ENCODE data around the gene DUSP5. TPM values are rescaled to one million over a fixed set of nuclear protein-coding genes. Genes with fewer than 3 reads are reported as not detected.
A peak's percentile ranks its signal among the peaks of the same experiment; 100 is the strongest.

DUSP5 gene
- total RNA-seq, 5 donors from 2014 or later (not counting 1 experiment from before 2014, with no cell fraction given): 6.6 to 69.5 (median 9.6) TPM

DNA sequence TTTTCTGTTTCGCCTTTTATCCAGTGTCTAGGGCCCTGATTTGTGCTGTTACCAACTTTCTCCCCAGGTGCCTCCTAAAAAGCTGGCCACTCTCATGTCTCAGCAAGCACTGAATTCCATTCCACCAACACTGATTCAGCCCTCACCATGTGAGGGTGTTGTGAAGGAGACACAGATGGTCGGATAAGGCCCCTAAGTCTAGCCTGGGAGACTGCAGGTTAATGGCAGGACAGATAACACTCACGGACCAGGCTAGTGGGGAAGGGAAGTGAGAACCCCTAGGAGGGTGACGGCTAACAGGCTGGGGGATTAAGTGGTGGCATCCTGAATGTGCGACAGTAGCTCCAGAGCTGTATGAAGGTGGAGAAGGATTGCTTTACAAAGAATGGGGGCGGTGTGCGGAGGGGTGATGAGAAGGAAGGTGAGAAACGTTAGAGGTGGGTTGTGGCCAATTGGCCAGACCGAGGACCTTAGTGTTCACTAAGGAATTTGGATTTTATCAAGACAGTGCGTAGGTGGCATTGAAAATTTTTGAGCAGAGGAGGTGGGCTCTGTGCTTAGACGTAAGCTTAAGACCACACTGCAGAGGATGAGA lies 3.8 kb upstream of the DUSP5 start:
- Histone ChIP-seq H3K36me3 (ENCODE audit: control insufficient read depth in 2 of 2, extremely low read depth in 1 of 2, insufficient read depth in 1 of 2, low read length in 1 of 2) (no peaks in the 10 kb centered on the region), H3K27ac (ENCODE audit: low read length) (no peak overlapping the region), H3K4me1 (ENCODE audit: control insufficient read depth in 1 of 2, extremely low read depth in 1 of 2, insufficient read depth in 2 of 2, low read length in 2 of 2) (peaks cover 10 to 26% of the 10 kb centered on the region in 2 experiments), H3K9me3 (no peaks in the 10 kb centered on the region), H3K27me3 (replicated peaks in 1 of 2; ENCODE audit: control insufficient read depth in 2 of 2, extremely low read depth in 1 of 2, insufficient read depth in 2 of 2, low read length in 1 of 2) (no peaks in the 10 kb centered on the region), H3K4me3 (ENCODE audit: control insufficient read depth in 1 of 2, extremely low read depth in 1 of 2, low read length in 1 of 2) (no peak overlapping the region)
- no peak overlapping the region for H3K27ac Mint-ChIP-seq
- no peak for DNase-seq
- ATAC-seq (replicated peaks in 1 of 4): no peak
- H3K4me3 Mint-ChIP-seq: no peak overlapping the region
- H3K4me1 Mint-ChIP-seq: peaks cover 21 to 23% (median 22%) of the 10 kb centered on the region in 3 donors
- ChIA-PET CTCF (no interaction called here), POLR2A (interaction anchor here in 1 of 2 donors (0.6 kb wide), 2 partner anchors 10 to 79 kb away, joined by 3 read pairs; no protein-coding TSS in a partner anchor)
- WGBS (ENCODE audit: insufficient coverage): 90% methylated on average over 9 of the region's 11 CpGs
- no peaks in the 10 kb centered on the region for H3K36me3 Mint-ChIP-seq
- H3K9me3 Mint-ChIP-seq: no peaks in the 10 kb centered on the region
- H3K27me3 Mint-ChIP-seq: peaks cover 0 to 5% of the 10 kb centered on the region in 2 donors

DNA sequence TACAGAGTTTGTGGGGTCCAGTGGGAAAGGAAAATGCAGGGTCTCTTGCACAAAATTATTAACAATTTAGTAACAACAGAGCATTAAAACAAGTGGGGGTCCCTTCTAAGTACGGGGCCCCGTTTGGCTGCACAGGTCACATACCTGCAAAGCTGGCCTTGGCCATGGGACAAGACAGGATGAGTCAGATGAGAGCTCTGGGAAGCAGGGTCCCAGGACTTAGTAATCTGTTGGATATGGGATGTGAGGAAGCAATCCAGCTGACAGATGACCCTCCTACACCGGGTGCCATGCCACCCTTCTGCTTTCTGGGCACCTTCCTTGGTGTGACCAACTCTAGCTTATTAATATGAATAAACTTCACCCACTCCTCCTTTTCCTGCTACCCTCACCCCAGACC lies 3.2 kb upstream of the DUSP5 start:
- peaks cover 0 to 2% of the 10 kb centered on the region in 2 experiments for H3K27me3 ChIP-seq (replicated peaks in 1 of 2; ENCODE audit: control insufficient read depth in 2 of 2, extremely low read depth in 1 of 2, insufficient read depth in 2 of 2, low read length in 1 of 2)
- ATAC-seq (replicated peaks in 1 of 4) (no peak), DNase-seq (no peak)
- ChIA-PET CTCF (interaction anchor here in 1 of 2 donors (0.9 kb wide), 1 partner anchor 10 kb away, joined by 3 read pairs; no protein-coding TSS in a partner anchor), POLR2A (interaction anchor here in 1 of 2 donors (0.6 kb wide), 2 partner anchors 9 to 79 kb away, joined by 3 read pairs; no protein-coding TSS in a partner anchor)
- Mint-ChIP-seq H3K27me3 (no peaks in the 10 kb centered on the region), H3K36me3 (no peaks in the 10 kb centered on the region), H3K4me3 (no peak overlapping the region), H3K27ac (no peak overlapping the region), H3K4me1 (peaks cover 25 to 29% (median 27%) of the 10 kb centered on the region in 3 donors), H3K9me3 (no peaks in the 10 kb centered on the region)
- peaks cover 10 to 32% of the 10 kb centered on the region in 2 experiments for H3K4me1 ChIP-seq (ENCODE audit: control insufficient read depth in 1 of 2, extremely low read depth in 1 of 2, insufficient read depth in 2 of 2, low read length in 2 of 2)
- no peaks in the 10 kb centered on the region for H3K9me3 ChIP-seq
- H3K27ac ChIP-seq (ENCODE audit: low read length): no peak overlapping the region
- H3K4me3 ChIP-seq (ENCODE audit: control insufficient read depth in 1 of 2, extremely low read depth in 1 of 2, low read length in 1 of 2): no peak overlapping the region
- H3K36me3 ChIP-seq (ENCODE audit: control insufficient read depth in 2 of 2, extremely low read depth in 1 of 2, insufficient read depth in 1 of 2, low read length in 1 of 2): no peaks in the 10 kb centered on the region
- WGBS (ENCODE audit: insufficient coverage): 80% methylated on average over 1 of the region's 3 CpGs

DNA sequence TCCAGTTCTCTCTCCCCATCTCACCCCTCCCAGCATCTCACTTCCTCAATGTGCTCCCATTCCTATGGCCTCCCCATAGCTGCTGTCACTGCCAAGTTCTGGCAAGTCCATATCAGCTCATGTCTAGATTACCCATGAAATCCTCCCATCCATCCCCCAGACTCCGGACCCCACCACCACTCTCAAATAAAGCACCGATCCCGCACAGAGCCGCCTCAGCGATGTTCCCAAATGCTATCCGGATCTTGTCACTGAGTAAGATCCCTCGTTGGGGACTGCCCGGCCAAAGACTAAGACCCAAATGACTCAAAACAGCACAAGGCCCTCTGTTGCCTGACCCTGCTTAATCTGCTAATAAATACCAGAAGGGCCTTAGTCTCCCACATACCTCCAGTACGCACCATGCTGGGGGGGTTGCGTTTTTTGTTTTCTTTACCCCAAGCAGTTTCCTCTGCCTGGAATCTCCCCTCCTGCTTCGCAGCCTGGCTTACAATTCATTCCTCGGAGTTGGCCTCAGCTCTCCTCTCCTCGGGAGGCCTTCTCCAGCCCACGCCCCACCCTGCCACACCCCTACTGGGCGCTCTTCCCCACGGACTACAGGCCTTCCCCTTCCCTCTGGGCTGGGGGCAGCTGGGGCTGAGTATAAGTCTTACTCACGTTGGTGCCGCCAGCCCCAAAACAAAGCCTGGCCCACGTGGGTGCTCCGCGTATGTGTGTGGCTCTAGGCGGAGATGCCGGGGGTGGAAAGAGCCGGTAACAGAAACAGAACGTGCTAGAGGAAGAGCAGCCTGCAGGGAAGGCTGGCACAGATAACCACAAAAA lies 1.8 kb upstream of the DUSP5 start:
- no peak for ATAC-seq (replicated peaks in 1 of 4)
- Histone ChIP-seq H3K36me3 (ENCODE audit: control insufficient read depth in 2 of 2, extremely low read depth in 1 of 2, insufficient read depth in 1 of 2, low read length in 1 of 2) (no peaks in the 10 kb centered on the region), H3K4me1 (ENCODE audit: control insufficient read depth in 1 of 2, extremely low read depth in 1 of 2, insufficient read depth in 2 of 2, low read length in 2 of 2) (peaks cover 10 to 46% of the 10 kb centered on the region in 2 experiments), H3K4me3 (ENCODE audit: control insufficient read depth in 1 of 2, extremely low read depth in 1 of 2, low read length in 1 of 2) (peak overlapping the region; percentile 72 to 79), H3K27ac (ENCODE audit: low read length) (peak overlapping the region; percentile 54), H3K27me3 (replicated peaks in 1 of 2; ENCODE audit: control insufficient read depth in 2 of 2, extremely low read depth in 1 of 2, insufficient read depth in 2 of 2, low read length in 1 of 2) (peaks cover 0 to 4% of the 10 kb centered on the region in 2 experiments), H3K9me3 (no peaks in the 10 kb centered on the region)
- Mint-ChIP-seq H3K36me3 (no peaks in the 10 kb centered on the region), H3K4me1 (peaks cover 39 to 43% (median 42%) of the 10 kb centered on the region in 3 donors), H3K4me3 (peak overlapping the region; percentile 89 to 92 (median 91)), H3K27me3 (no peaks in the 10 kb centered on the region), H3K27ac (peak overlapping the region; percentile 86 to 89), H3K9me3 (no peaks in the 10 kb centered on the region)
- WGBS (ENCODE audit: insufficient coverage): 47% methylated on average over 19 of the region's 25 CpGs
- peak in 28 of 35 experiments; percentile 16 to 54 (median 34) for DNase-seq
- ChIA-PET POLR2A (no interaction called here), CTCF (interaction anchor here (0.5 to 1.0 kb wide), 4 partner anchors 9 to 286 kb away, joined by 3 to 7 read pairs (median 4); no protein-coding TSS in a partner anchor)

DNA sequence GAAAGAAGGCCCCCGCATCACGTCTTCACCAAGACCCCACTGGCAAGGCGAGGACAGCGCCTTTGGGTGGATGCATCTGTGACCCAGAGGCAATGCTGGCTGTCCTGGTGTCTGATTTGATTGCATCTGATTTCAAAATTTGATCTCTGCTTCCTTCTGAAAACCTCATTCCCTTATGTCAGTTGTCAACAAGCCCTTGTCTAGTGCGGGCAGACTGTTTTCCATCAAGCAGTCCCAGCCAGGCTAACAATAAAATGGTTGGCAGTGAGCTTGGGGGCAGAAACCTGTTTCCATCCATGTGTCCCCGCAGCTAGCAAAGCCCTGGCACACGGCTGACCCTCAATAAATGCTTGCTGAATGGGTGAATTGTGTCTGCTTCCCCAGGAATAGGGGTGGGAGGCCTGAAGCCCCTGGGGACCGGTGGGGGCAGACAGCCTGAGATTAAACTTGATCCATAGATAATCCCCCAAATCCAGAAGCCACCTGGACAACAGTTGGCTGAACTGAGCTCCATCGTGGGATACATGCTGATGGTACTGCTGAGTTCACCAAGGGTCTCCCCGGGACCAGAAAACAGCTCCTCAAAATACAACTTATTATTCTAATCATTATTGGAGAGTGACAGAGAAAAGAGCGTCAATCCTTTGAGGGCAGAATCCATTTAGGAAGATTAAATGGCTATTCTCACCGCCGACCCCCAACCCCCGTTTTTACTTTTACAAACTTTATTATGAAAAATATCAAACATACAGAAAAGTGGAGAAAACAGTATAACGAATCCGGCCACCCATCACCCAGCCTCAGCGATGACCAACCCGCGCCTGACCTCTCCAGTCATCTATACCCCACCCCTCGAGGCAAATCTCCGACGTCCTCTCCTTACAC lies 912 bp upstream of the DUSP5 start:
- ChIA-PET CTCF (interaction anchor here (0.5 to 1.0 kb wide), 4 partner anchors 11 to 479 kb away, joined by 3 to 7 read pairs (median 4); partner anchors contain the start of gene SMNDC1 (in 1 of the 2)), POLR2A (interaction anchor here in 1 of 2 donors (0.7 kb wide), 1 partner anchor 187 kb away, joined by 3 read pairs; no protein-coding TSS in a partner anchor)
- Histone ChIP-seq H3K36me3 (ENCODE audit: control insufficient read depth in 2 of 2, extremely low read depth in 1 of 2, insufficient read depth in 1 of 2, low read length in 1 of 2) (no peaks in the 10 kb centered on the region), H3K4me1 (ENCODE audit: control insufficient read depth in 1 of 2, extremely low read depth in 1 of 2, insufficient read depth in 2 of 2, low read length in 2 of 2) (peaks cover 10 to 55% of the 10 kb centered on the region in 2 experiments), H3K27ac (ENCODE audit: low read length) (peak overlapping the region; percentile 54), H3K27me3 (replicated peaks in 1 of 2; ENCODE audit: control insufficient read depth in 2 of 2, extremely low read depth in 1 of 2, insufficient read depth in 2 of 2, low read length in 1 of 2) (peaks cover 0 to 4% of the 10 kb centered on the region in 2 experiments), H3K9me3 (no peaks in the 10 kb centered on the region), H3K4me3 (ENCODE audit: control insufficient read depth in 1 of 2, extremely low read depth in 1 of 2, low read length in 1 of 2) (peak overlapping the region; percentile 72 to 79)
- Mint-ChIP-seq H3K27me3 (no peaks in the 10 kb centered on the region), H3K4me3 (peak overlapping the region; percentile 89 to 92 (median 91)), H3K27ac (peak overlapping the region; percentile 86 to 89), H3K4me1 (peaks cover 48 to 52% (median 50%) of the 10 kb centered on the region in 3 donors), H3K9me3 (no peaks in the 10 kb centered on the region), H3K36me3 (no peaks in the 10 kb centered on the region)
- ATAC-seq (replicated peaks in 1 of 4): no peak
- 17% methylated on average over 10 of the region's 22 CpGs for WGBS (ENCODE audit: insufficient coverage)
- DNase-seq: peak in 1 of 35 experiments; percentile 15

DNA sequence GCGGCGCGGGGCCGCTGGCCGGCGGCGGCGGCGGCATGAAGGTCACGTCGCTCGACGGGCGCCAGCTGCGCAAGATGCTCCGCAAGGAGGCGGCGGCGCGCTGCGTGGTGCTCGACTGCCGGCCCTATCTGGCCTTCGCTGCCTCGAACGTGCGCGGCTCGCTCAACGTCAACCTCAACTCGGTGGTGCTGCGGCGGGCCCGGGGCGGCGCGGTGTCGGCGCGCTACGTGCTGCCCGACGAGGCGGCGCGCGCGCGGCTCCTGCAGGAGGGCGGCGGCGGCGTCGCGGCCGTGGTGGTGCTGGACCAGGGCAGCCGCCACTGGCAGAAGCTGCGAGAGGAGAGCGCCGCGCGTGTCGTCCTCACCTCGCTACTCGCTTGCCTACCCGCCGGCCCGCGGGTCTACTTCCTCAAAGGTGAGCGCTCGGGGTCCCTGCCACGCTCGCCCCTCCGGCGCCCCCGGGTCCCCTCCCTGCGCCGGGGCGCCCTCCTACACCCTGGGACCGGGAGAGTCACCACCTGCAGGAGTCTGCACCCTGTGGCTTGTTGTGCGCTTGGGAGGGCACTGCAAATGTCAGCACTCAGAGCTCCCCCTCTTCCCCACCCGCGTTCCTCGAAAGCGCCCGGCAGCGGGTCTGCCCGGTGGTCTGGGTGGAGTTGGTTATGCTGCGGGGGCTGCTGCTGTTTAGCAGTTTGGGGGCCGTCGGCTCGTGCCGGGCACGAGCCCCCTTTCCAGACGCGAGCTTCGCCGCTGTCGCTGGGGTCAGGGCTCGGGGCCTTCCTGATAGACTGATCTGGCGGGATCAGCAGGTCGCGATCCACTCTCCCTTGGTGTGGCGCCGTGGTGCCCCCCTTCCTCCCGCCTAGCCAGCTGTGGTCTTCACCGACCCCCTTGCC lies 627 bp downstream of the DUSP5 start:
- peaks cover 63 to 65% (median 64%) of the 10 kb centered on the region in 3 donors for H3K4me1 Mint-ChIP-seq
- DNase-seq (peak; percentile 34 to 79 (median 52)), ATAC-seq (replicated peaks in 1 of 4) (peak; percentile 52 to 61 (median 60))
- H3K4me3 Mint-ChIP-seq: peak overlapping the region; percentile 86 to 92 (median 88)
- H3K36me3 Mint-ChIP-seq: no peaks in the 10 kb centered on the region
- peaks cover 0 to 4% of the 10 kb centered on the region in 2 experiments for H3K27me3 ChIP-seq (replicated peaks in 1 of 2; ENCODE audit: control insufficient read depth in 2 of 2, extremely low read depth in 1 of 2, insufficient read depth in 2 of 2, low read length in 1 of 2)
- no peaks in the 10 kb centered on the region for H3K27me3 Mint-ChIP-seq
- ChIA-PET CTCF (interaction anchor here (0.6 to 2.7 kb wide), 8 partner anchors 49 to 193 kb away, joined by 3 to 8 read pairs (median 4); partner anchors contain the start of gene SMNDC1 (in 1 of the 2)), POLR2A (interaction anchor here in 1 of 2 donors (0.6 to 1.3 kb wide), 3 partner anchors 9 to 84 kb away, joined by 3 to 6 read pairs (median 4); no protein-coding TSS in a partner anchor)
- H3K27ac Mint-ChIP-seq: peak overlapping the region; percentile 86 to 97
- H3K9me3 Mint-ChIP-seq: no peaks in the 10 kb centered on the region
- no peaks in the 10 kb centered on the region for H3K9me3 ChIP-seq
- peaks cover 16 to 69% of the 10 kb centered on the region in 2 experiments for H3K4me1 ChIP-seq (ENCODE audit: control insufficient read depth in 1 of 2, extremely low read depth in 1 of 2, insufficient read depth in 2 of 2, low read length in 2 of 2)
- H3K36me3 ChIP-seq (ENCODE audit: control insufficient read depth in 2 of 2, extremely low read depth in 1 of 2, insufficient read depth in 1 of 2, low read length in 1 of 2): no peaks in the 10 kb centered on the region
- 3% methylated on average over 93 of the region's 107 CpGs for WGBS (ENCODE audit: insufficient coverage)
- H3K27ac ChIP-seq (ENCODE audit: low read length): peak overlapping the region; percentile 96
- H3K4me3 ChIP-seq (ENCODE audit: control insufficient read depth in 1 of 2, extremely low read depth in 1 of 2, low read length in 1 of 2): peak overlapping the region; percentile 71 to 83
